HFFc6 (cell line): Measurements from ENCODE around the gene PSKH1. TPM values are rescaled to one million over a fixed set of nuclear protein-coding genes. Genes with fewer than 3 reads are reported as not detected.

Experiments used
- DNase-seq: peaks from one replicate; pipeline ENCODE4 v3.0.0-alpha.2; 2018
- H3K27ac Mint-ChIP-seq: 2 replicates; pipeline ENCODE4 v1.8.0; 2020; ENCODE audit warnings: mild to moderate bottlenecking, mixed read lengths
- H3K27me3 Mint-ChIP-seq: 2 replicates; pipeline ENCODE4 v1.8.0; 2021; ENCODE audit warnings: mild to moderate bottlenecking, moderate library complexity, mixed read lengths; ENCODE audit not compliant: insufficient read depth
- H3K36me3 Mint-ChIP-seq: 2 replicates; pipeline ENCODE4 v1.8.0; 2021; ENCODE audit warnings: low read depth, mixed read lengths
- H3K4me1 Mint-ChIP-seq: 2 replicates; pipeline ENCODE4 v1.8.0; 2020; ENCODE audit warnings: low read depth, mixed read lengths
- H3K4me3 Mint-ChIP-seq: 2 replicates; pipeline ENCODE4 v1.8.0; 2020; ENCODE audit warnings: mild to moderate bottlenecking, moderate library complexity, mixed read lengths
- H3K9me3 Mint-ChIP-seq: 2 replicates; pipeline ENCODE4 v1.8.0; 2020; ENCODE audit warnings: mild to moderate bottlenecking, mixed read lengths
- total RNA-seq, 6 experiments: library from RNA; stranded (reverse); fragmentation: NEBNext Ultra II Directional; extraction: Animal tissue kit (Norgen Biotek cat#: 25700); gene quantifications; 2 replicates in 1 of 6; 3 replicates in 5 of 6; pipeline ENCODE4 v1.2.3, GENCODE V29; 2021
- TF ChIP-seq, protein P1 (sequence below): fragments of 200-600 bp; sonication (generic); IDR thresholded peaks from 2 replicates; pipeline ENCODE4 v1.5.0; 2021; ENCODE audit warnings: antibody characterized with exemption, mild to moderate bottlenecking

Gene PSKH1
- total RNA-seq, 6 experiments from 2014 or later, result 25.2 to 34.1 (median 29.3) TPM

DNA sequence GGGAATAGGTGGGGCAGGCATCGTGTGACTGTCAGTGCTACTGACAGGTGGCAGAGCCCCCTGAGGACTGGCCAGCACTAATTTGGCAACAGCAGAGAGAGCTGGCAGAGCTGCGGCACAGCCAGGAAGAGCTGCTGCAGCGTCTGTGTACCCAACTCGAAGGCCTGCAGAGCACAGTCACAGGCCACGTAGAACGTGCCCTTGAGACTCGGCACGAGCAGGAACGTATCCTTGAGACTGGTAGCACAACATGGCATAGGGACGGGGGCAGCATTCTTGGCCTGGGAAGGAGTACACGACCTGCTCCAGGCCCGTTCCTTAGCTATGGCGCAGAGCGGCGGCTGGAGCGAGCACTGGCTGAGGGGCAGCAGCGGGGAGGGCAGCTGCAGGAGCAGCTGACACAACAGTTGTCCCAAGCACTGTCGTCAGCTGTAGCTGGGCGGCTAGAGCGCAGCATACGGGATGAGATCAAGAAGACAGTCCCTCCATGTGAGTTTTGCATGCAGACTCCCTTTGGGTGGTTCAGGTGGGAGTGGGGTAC, 11.4 kb upstream of the PSKH1 start:
- peaks cover 16% of the 10 kb centered on the region for H3K4me1 Mint-ChIP-seq
- H3K36me3 Mint-ChIP-seq, result peaks cover 34% of the 10 kb centered on the region
- no peaks in the 10 kb centered on the region for H3K9me3 Mint-ChIP-seq
- no peak for DNase-seq
- H3K27ac Mint-ChIP-seq, result no peak overlapping the region
- no peak overlapping the region for H3K4me3 Mint-ChIP-seq
- TF ChIP-seq, protein P1, sequence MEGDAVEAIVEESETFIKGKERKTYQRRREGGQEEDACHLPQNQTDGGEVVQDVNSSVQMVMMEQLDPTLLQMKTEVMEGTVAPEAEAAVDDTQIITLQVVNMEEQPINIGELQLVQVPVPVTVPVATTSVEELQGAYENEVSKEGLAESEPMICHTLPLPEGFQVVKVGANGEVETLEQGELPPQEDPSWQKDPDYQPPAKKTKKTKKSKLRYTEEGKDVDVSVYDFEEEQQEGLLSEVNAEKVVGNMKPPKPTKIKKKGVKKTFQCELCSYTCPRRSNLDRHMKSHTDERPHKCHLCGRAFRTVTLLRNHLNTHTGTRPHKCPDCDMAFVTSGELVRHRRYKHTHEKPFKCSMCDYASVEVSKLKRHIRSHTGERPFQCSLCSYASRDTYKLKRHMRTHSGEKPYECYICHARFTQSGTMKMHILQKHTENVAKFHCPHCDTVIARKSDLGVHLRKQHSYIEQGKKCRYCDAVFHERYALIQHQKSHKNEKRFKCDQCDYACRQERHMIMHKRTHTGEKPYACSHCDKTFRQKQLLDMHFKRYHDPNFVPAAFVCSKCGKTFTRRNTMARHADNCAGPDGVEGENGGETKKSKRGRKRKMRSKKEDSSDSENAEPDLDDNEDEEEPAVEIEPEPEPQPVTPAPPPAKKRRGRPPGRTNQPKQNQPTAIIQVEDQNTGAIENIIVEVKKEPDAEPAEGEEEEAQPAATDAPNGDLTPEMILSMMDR, result no peak
- H3K27me3 Mint-ChIP-seq, result peaks cover 12% of the 10 kb centered on the region

DNA sequence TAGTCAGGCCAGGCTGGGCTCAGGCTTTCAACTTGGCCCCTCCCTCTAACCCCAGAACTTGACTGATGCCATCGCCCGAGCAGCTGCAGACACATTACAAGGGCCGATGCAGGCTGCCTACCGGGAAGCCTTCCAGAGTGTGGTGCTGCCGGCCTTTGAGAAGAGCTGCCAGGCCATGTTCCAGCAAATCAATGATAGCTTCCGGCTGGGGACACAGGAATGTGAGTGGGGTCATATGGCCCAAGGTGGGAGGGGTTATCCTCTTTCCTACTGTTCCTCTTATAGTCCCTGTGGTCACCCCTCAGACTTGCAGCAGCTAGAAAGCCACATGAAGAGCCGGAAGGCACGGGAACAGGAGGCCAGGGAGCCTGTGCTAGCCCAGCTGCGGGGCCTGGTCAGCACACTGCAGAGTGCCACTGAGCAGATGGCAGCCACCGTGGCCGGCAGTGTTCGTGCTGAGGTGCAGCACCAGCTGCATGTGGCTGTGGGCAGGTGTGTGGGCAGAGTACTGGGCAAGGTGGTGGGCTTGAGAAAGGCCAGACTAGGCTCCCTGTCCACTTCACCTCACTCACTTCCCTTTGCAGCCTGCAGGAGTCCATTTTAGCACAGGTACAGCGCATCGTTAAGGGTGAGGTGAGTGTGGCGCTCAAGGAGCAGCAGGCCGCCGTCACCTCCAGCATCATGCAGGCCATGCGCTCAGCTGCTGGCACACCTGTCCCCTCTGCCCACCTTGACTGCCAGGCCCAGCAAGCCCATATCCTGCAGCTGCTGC, 10.5 kb upstream of the PSKH1 start:
- H3K27me3 Mint-ChIP-seq, result peaks cover 12% of the 10 kb centered on the region
- TF ChIP-seq, protein P1, result no peak
- peaks cover 27% of the 10 kb centered on the region for H3K36me3 Mint-ChIP-seq
- no peak overlapping the region for H3K27ac Mint-ChIP-seq
- DNase-seq, result no peak
- H3K4me1 Mint-ChIP-seq, result peaks cover 16% of the 10 kb centered on the region
- no peak overlapping the region for H3K4me3 Mint-ChIP-seq
- no peaks in the 10 kb centered on the region for H3K9me3 Mint-ChIP-seq

GRCh38 chr16:67883146-67883871, 9.7 kb upstream of the PSKH1 start:
- peaks cover 16% of the 10 kb centered on the region for H3K4me1 Mint-ChIP-seq
- TF ChIP-seq, protein P1, result no peak
- peaks cover 27% of the 10 kb centered on the region for H3K36me3 Mint-ChIP-seq
- no peak overlapping the region for H3K4me3 Mint-ChIP-seq
- no peaks in the 10 kb centered on the region for H3K9me3 Mint-ChIP-seq
- H3K27me3 Mint-ChIP-seq, result peaks cover 12% of the 10 kb centered on the region
- H3K27ac Mint-ChIP-seq, result no peak overlapping the region
- no peak for DNase-seq

DNA sequence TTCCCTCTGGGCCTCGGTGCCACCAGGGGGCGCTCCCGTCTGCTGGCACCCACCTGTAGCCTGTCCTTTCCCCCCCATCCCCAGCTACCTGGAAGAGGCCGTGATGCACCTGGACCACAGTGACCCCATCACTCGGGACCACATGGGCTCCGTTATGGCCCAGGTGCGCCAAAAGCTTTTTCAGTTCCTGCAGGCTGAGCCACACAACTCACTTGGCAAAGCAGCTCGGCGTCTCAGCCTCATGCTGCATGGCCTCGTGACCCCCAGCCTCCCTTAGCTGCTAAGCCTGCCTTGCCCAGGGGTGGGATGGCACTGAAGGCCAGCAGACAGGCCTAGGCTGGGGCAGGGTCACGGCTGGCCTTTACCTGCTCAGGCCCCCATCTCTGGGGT, 9.2 kb upstream of the PSKH1 start:
- Mint-ChIP-seq H3K27me3 (peaks cover 12% of the 10 kb centered on the region), H3K27ac (no peak overlapping the region), H3K4me3 (no peak overlapping the region), H3K36me3 (peaks cover 27% of the 10 kb centered on the region), H3K9me3 (no peaks in the 10 kb centered on the region), H3K4me1 (peaks cover 16% of the 10 kb centered on the region)
- no peak for DNase-seq
- TF ChIP-seq, protein P1, result peak; percentile 96

GRCh38 chr16:67884684-67885083, 8.4 kb upstream of the PSKH1 start, which contains the start of gene NRN1L:
Gene NRN1L, plus strand, starts transcription at chr16:67884885. Its CDS starts 19 bp downstream, at chr16:67884904.
- peaks cover 21% of the 10 kb centered on the region for H3K36me3 Mint-ChIP-seq
- TF ChIP-seq, protein P1, result no peak
- H3K27me3 Mint-ChIP-seq, result peaks cover 12% of the 10 kb centered on the region
- DNase-seq, result peak; percentile 91
- H3K9me3 Mint-ChIP-seq, result no peaks in the 10 kb centered on the region
- peaks cover 16% of the 10 kb centered on the region for H3K4me1 Mint-ChIP-seq
- peak within 1 kb of the TSS; percentile 65 for H3K27ac Mint-ChIP-seq
- peak within 1 kb of the TSS; percentile 31 for H3K4me3 Mint-ChIP-seq
